Activated naive CD8-positive, alpha-beta T cell treated with anti-CD3 and anti-CD28 coated beads for 36 hours (primary cell): ENCODE data around the gene PRCP. TPM values are rescaled to one million over a fixed set of nuclear protein-coding genes. Genes with fewer than 3 reads are reported as not detected.

ENCODE experiments used
- DNase-seq: peaks from one replicate; pipeline ENCODE4 v3.0.0; 2021
- H3K27ac Mint-ChIP-seq: one replicate; pipeline ENCODE4 v1.8.0; 2022; ENCODE audit warnings: mild to moderate bottlenecking, moderate library complexity, mixed read lengths
- H3K27me3 Mint-ChIP-seq: one replicate; pipeline ENCODE4 v1.8.0; 2022; ENCODE audit warnings: mild to moderate bottlenecking, mixed read lengths
- H3K36me3 Mint-ChIP-seq: one replicate; pipeline ENCODE4 v1.8.0; 2021; ENCODE audit warnings: mild to moderate bottlenecking, mixed read lengths
- H3K4me1 Mint-ChIP-seq: one replicate; pipeline ENCODE4 v1.8.0; 2021; ENCODE audit warnings: mixed read lengths
- H3K4me3 Mint-ChIP-seq: one replicate; pipeline ENCODE4 v1.8.0; 2022; ENCODE audit warnings: mild to moderate bottlenecking, moderate library complexity, mixed read lengths
- H3K9me3 Mint-ChIP-seq: one replicate; pipeline ENCODE4 v1.8.0; 2022; ENCODE audit warnings: mixed read lengths
- total RNA-seq, 2 experiments: library from RNA; stranded (reverse); gene quantifications; one replicate each; pipeline ENCODE4 v1.2.3, GENCODE V29; 2021

The PRCP gene
- total RNA-seq, 2 experiments from 2014 or later: 30.3 to 30.8 TPM

DNA sequence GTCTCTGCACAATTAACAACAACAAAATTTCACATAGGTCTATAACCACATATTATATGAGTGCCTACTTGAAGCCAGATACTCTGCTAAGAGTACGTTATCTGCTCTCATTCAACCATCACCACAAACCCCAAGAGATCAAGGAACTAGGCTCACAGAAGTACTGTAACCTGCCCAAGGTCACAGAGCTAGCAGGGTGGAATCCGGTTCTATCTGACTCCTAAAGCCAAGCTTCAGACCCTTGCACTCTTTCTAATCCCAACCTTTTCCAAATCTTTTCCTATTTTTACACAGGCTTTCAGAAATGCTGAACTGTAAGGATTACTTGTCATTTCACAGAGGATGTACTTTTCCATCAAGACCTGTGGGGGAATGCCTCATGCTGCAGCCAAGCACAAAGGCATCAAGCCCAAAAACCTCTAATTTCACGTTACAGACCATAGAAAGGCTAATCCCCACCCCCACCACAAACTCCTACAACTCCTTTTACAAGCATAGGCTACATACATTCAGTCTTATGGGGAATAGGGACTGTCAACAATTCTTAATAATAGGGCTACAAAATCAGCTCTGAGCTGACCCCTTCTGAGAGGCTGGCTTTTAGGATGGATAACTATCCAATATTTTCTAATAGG, 927 bp downstream of the PRCP start:
- H3K36me3 Mint-ChIP-seq: peaks cover 25% of the 10 kb centered on the region
- H3K4me1 Mint-ChIP-seq: peaks cover 56% of the 10 kb centered on the region
- no peak for DNase-seq

DNA sequence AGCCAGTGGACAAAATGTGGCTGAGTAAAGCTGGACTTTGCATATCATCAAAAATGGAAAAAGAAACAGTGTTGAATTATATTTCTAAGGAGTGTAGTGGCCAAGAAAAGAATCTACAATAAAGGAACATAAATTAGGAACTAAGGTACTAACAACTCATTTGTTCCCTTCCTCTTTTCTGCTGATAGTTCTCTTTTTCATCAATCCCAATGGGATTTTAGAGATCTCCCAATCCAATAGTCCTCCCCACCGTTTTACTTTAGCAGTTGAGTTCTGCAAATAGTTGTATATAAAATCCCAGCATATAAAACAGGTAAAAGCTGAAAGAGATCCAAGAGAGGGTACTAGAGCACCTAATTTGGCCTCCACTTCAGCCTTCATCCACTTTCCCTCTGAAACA, 2.0 kb downstream of the PRCP start:
- H3K4me1 Mint-ChIP-seq: peaks cover 50% of the 10 kb centered on the region
- H3K27me3 Mint-ChIP-seq: no peaks in the 10 kb centered on the region
- H3K9me3 Mint-ChIP-seq: peaks cover 7% of the 10 kb centered on the region
- no peak for DNase-seq
- H3K4me3 Mint-ChIP-seq: peak overlapping the region; percentile 44
- peaks cover 18% of the 10 kb centered on the region for H3K36me3 Mint-ChIP-seq
- no peak overlapping the region for H3K27ac Mint-ChIP-seq

More for the DNA sequence above, 927 bp downstream of the PRCP start:
- H3K9me3 Mint-ChIP-seq: peaks cover 7% of the 10 kb centered on the region
- H3K4me3 Mint-ChIP-seq: peak overlapping the region; percentile 100
- H3K27me3 Mint-ChIP-seq: no peaks in the 10 kb centered on the region
- peak overlapping the region; percentile 99 for H3K27ac Mint-ChIP-seq

DNA sequence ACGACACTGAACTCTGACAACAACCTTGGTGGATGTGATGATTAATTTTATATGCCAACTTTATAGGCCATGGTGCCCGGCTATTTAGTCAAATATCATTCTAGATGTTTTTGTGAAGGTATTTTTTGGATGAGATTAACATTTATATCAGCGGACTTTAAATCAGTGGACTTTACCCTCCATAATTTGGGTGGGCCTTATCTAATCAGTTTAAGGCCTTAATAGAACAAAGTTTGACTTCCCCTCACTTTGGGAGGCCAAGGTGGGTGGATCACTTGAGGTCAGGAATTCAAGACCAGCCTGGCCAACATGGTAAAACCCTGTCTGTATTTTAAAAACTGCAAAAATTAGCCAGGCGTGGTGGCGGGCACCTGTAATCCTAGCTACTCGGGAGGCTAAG, 4.0 kb downstream of the PRCP start:
- H3K4me3 Mint-ChIP-seq: no peak overlapping the region
- H3K27ac Mint-ChIP-seq: no peak overlapping the region
- peaks cover 13% of the 10 kb centered on the region for H3K36me3 Mint-ChIP-seq
- H3K4me1 Mint-ChIP-seq: peaks cover 45% of the 10 kb centered on the region
- H3K9me3 Mint-ChIP-seq: peaks cover 7% of the 10 kb centered on the region
- no peaks in the 10 kb centered on the region for H3K27me3 Mint-ChIP-seq
- DNase-seq: no peak

DNA sequence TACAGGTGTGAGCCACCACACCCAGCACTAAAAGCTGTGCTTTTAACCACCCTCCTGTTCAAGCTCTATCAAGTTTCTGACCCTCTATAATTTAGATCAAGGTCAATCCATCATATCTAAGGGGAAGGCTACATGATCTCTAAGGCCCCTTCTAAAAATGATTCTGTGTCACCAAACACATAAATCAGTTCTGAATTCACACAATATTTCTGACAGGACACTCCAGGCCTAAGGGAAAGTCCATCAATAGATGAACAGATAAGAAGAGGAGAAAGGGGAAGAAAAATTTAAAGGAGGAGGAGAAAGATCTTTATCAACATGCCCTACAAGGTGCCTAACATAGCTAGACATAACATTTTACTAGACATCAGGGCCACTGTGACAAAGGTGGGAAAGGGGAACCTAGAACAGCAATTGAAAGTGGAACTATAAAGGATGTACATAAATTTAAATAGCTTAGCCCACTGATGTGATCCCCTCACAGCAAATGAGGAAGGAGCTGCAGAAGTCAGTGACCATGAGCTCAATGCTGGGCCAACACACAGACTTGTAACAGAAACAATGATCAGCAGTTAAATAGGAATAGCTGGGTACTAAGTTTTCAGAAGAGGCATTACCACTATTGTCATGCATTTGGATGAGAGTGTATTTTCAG, 4.7 kb downstream of the PRCP start:
- H3K27ac Mint-ChIP-seq: no peak overlapping the region

DNA sequence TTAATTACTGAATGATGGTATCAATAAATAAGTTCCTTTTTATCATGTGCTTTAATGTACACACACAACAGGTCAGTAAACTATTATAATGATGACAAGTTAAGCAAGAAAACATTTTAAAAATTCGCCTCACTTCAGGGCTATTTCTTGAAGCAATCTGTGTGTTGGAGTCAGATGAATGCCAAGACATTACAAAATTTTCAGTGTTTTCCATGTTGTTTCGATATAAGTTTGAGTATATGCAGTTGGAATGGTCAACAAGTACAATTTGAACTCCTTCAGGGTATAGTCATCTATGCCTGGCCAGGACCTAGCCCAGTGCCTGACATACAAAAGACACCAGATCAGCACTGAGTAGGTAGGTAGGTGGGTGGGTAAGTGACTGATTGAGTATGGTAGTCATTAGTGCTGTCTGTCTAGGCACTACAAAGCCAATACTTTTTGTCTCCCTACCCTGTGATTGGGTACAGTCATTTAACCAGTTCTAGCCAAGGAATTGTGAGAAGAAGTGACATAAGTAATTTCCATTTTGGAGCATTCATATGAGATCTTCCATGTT, 7.5 kb downstream of the PRCP start:
- peaks cover 29% of the 10 kb centered on the region for H3K4me1 Mint-ChIP-seq
- peaks cover 7% of the 10 kb centered on the region for H3K9me3 Mint-ChIP-seq
- H3K36me3 Mint-ChIP-seq: peaks cover 13% of the 10 kb centered on the region
- H3K27me3 Mint-ChIP-seq: no peaks in the 10 kb centered on the region
- no peak overlapping the region for H3K27ac Mint-ChIP-seq
- H3K4me3 Mint-ChIP-seq: no peak overlapping the region
- no peak for DNase-seq

More for the DNA sequence above, 4.7 kb downstream of the PRCP start:
- peaks cover 7% of the 10 kb centered on the region for H3K9me3 Mint-ChIP-seq
- no peaks in the 10 kb centered on the region for H3K27me3 Mint-ChIP-seq
- peaks cover 43% of the 10 kb centered on the region for H3K4me1 Mint-ChIP-seq
- no peak for DNase-seq
- H3K4me3 Mint-ChIP-seq: no peak overlapping the region
- peaks cover 13% of the 10 kb centered on the region for H3K36me3 Mint-ChIP-seq

DNA sequence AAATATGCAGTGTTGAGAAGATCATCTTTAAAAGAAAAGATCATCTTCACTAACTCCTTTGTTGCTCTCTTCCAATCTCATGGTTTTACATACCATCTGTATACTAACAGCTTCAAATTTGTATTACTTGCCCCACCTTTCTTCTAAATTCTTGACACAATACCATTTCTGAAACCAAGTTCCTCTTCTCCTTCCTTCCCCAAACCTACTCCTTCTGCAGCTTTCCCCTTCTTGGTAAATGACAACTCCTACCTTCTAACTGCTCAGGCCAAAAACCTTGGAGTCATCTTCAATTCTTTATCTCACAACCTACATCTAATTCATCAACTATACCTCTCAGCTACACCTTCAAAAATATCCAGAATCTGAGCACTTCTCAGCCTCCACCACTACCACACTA, 9.3 kb downstream of the PRCP start:
- H3K4me3 Mint-ChIP-seq: no peak overlapping the region

DNA sequence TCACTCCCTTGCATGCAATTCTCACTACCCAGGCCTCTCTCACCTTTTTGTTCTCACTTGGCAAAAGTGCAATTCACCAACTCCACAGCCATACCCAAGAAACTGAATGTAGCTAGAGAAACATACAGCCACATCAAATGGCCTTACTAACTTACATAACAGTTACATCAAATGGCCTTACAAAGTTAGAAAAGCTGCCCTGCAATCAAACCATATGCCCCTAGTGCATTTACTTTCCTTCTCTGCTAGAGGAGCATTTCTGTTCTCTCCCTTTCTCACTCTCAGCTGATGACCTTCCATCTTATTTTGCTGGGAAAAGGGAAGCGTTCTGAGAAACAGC, 10.3 kb downstream of the PRCP start:
- peaks cover 6% of the 10 kb centered on the region for H3K36me3 Mint-ChIP-seq
- no peak overlapping the region for H3K4me3 Mint-ChIP-seq
- H3K27ac Mint-ChIP-seq: no peak overlapping the region
- peaks cover 16% of the 10 kb centered on the region for H3K4me1 Mint-ChIP-seq
- no peaks in the 10 kb centered on the region for H3K9me3 Mint-ChIP-seq
- DNase-seq: no peak
- H3K27me3 Mint-ChIP-seq: no peaks in the 10 kb centered on the region

More for the DNA sequence above, 9.3 kb downstream of the PRCP start:
- peaks cover 13% of the 10 kb centered on the region for H3K36me3 Mint-ChIP-seq
- no peak overlapping the region for H3K27ac Mint-ChIP-seq
- no peaks in the 10 kb centered on the region for H3K27me3 Mint-ChIP-seq
- H3K4me1 Mint-ChIP-seq: peaks cover 25% of the 10 kb centered on the region
- H3K9me3 Mint-ChIP-seq: peaks cover 2% of the 10 kb centered on the region
- DNase-seq: no peak

DNA sequence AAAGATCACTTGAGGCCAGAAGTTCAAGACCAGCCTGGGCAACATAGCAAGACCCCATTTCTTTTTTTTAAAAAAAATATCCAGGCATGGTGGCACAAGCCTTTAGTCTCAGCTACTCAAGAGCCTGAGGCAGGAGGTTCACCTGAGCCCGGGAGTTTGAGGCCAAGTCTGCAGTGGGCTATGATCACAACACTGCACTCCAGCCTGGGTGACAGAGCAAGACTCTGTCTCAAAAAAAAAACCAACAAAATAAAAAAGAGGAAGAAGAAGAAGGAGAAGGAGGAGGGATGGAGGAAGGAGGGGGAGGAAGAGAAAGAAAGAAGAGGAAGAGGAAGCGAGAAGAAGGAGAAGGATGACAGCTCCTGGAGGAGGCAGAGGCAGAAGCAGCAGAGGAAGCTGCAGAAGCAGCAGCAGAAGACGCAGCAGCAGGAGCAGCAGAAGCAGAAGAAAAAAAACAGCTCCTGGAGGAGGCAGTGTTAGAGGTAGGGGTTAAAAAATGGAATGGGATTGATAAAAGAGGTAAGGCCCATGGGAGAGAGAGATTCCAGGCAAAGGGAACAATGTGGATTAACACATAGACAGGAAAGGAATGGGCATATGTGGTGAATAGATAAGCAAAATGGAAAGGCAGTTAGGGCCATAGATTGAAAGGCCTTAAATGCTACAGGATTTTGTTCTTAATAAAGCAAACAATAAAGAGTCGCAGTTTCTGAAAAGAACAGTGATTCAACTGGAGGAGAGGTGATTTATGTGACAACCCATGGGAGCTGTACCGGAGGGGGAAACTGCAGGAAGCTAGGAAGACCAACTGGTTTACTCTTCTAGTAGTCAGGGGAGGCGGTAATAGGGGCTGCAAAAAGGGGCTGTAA, 10.9 kb downstream of the PRCP start:
- H3K9me3 Mint-ChIP-seq: no peaks in the 10 kb centered on the region

DNA sequence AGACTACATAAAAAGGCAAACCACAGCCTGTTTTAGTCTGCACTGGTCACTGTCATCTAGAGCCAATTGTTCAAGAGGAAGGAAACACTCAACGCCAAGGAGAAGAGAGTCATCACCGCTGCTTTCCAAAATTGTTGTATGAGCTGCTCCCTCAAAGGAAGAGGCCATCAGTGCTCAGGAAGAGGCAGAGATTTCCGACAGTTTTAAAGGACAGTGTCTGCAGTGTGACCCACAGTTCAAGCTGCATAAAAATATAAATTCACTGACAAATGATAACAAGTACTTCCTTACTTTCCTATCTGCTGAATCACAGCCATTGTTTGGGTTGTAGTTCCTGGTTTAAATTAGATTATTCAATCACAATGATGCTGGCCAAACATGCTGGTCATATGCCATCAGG, 16.4 kb downstream of the PRCP start:
- Mint-ChIP-seq H3K4me3 (no peak overlapping the region), H3K9me3 (peaks cover 8% of the 10 kb centered on the region), H3K27me3 (no peaks in the 10 kb centered on the region), H3K4me1 (peaks cover 9% of the 10 kb centered on the region), H3K36me3 (peaks cover 42% of the 10 kb centered on the region), H3K27ac (peak overlapping the region; percentile 2)
- DNase-seq: no peak

More for the DNA sequence above, 10.9 kb downstream of the PRCP start:
- Mint-ChIP-seq H3K27me3 (no peaks in the 10 kb centered on the region), H3K4me1 (peaks cover 16% of the 10 kb centered on the region), H3K27ac (no peak overlapping the region), H3K36me3 (peaks cover 6% of the 10 kb centered on the region), H3K4me3 (no peak overlapping the region)
- DNase-seq: no peak

DNA sequence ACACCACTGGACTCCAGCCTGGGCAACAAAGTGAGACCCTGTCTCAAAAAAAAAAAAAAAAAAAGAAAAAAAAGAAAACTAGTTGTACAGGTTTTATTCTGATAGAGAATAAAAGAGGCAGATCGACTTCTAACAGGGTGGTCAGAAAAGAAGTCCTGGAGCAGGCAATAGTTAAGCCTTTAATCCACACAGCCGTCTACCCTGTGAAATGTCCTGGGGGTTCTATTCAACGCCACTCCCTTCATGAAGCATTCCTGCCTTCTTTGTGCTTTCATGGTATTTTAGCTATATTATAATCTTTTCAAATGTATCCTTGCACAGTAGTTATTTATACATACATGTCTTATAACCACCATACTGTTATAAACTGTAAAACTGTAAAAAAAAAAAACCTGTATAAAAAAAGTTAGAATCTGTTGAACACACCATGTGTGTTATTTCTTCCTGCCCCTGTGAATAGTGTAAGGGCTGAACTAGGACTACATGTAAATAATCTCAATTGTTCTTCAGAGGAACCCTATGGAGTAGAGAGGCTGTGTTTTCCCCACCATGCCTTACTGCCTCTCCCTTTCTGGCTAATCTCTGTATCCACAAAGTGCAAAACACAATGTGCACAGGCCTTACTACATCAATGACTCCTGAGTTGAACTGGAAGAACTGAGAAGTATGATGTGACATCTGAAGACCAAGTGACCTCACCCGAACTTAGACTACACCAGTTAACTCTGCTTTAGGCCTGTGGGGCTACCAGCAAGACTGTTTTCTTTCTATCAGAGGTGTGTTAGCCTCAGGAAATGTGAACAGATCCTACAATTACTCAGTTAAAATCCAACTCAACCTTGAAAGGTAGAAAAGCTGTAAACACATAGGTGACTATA, 25.3 kb downstream of the PRCP start:
- H3K4me1 Mint-ChIP-seq: peaks cover 23% of the 10 kb centered on the region
- H3K9me3 Mint-ChIP-seq: peaks cover 18% of the 10 kb centered on the region
- no peak overlapping the region for H3K27ac Mint-ChIP-seq
- no peak for DNase-seq
- peaks cover 41% of the 10 kb centered on the region for H3K36me3 Mint-ChIP-seq
- H3K4me3 Mint-ChIP-seq: no peak overlapping the region
- no peaks in the 10 kb centered on the region for H3K27me3 Mint-ChIP-seq

DNA sequence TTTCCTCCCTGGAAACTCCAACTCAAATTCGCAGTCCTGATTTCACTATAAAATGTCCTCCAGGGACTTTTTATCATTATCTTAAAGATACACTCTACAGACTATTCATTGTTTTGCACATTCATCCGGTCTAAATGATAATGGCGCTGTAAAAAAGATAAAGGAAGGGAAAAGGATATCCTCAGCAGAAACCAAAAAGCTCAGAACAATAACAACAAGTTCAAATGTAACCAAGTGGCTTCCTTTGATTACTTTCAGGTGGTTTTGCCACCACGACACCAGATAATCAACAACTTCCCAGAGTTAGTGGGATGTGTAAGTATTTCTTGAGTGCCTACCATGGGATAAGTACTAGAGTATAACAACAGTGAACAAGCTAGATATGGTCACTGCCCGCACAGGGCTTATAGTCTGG, 26.3 kb downstream of the PRCP start:
- DNase-seq: no peak
- Mint-ChIP-seq H3K9me3 (peaks cover 18% of the 10 kb centered on the region), H3K27ac (peak overlapping the region; percentile 35), H3K4me3 (no peak overlapping the region), H3K27me3 (no peaks in the 10 kb centered on the region), H3K36me3 (peaks cover 32% of the 10 kb centered on the region), H3K4me1 (peaks cover 23% of the 10 kb centered on the region)

DNA sequence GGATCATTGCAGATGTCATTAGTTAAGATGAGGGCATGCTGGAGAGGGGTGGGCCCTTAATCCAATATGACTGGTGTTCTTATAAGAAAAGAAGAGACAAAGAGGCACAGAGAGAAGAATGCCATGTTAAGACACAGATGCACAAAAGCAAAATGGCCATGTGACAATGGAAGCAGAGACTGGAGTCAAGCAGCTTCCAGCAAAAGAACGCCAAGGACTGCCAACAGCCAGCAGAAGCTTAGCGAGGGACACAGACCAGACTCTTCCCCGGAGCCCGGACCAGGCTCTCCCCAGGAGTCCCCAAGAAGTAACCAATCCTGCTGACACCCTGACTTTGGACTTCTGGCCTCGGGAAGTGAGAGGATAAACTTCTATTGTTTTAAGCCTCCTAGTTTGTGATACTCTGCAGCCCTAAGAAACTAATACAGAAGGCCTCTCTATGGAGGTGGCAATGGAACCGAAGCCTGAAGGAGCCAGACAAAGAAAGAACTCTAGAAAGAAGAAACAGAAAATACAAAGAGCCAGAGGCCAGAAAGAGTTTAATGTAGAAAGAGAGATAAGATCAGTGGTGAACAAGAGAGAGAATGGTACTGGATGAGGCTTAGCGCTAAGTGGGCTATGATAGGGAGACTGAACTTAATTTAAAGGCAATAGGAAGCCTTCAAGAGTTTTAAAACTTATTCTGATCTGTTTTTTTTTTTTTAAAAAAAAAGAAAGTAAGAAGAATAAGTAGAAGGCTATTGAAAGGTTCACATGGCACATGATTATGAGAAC, 27.7 kb downstream of the PRCP start:
- peaks cover 20% of the 10 kb centered on the region for H3K36me3 Mint-ChIP-seq
- H3K27ac Mint-ChIP-seq: peak overlapping the region; percentile 20
- H3K4me1 Mint-ChIP-seq: peaks cover 25% of the 10 kb centered on the region
- peaks cover 9% of the 10 kb centered on the region for H3K9me3 Mint-ChIP-seq
- no peak overlapping the region for H3K4me3 Mint-ChIP-seq
- no peaks in the 10 kb centered on the region for H3K27me3 Mint-ChIP-seq
- DNase-seq: no peak

DNA sequence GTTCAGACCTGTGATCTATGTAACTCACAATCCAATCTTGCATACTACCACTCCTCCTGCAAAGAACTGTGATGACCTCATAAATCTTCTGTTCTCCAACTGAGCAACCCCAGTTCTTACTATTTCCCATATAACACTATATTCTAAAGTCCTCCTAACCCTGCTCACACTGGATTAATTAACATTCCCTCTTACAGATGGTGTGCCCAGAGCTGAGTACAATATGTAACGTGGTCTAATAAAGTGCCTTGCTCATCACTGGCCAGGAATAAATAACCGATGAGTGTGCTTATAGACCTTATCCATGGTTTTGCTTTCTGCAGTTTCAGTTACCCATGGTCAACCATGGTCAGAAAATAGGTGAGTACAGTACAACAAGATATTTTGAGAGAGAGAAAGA, 28.6 kb downstream of the PRCP start:
- no peak overlapping the region for H3K4me3 Mint-ChIP-seq
- H3K36me3 Mint-ChIP-seq: peaks cover 15% of the 10 kb centered on the region
- no peaks in the 10 kb centered on the region for H3K27me3 Mint-ChIP-seq
- DNase-seq: no peak
- H3K4me1 Mint-ChIP-seq: peaks cover 28% of the 10 kb centered on the region
- no peak overlapping the region for H3K27ac Mint-ChIP-seq
- H3K9me3 Mint-ChIP-seq: peaks cover 4% of the 10 kb centered on the region

DNA sequence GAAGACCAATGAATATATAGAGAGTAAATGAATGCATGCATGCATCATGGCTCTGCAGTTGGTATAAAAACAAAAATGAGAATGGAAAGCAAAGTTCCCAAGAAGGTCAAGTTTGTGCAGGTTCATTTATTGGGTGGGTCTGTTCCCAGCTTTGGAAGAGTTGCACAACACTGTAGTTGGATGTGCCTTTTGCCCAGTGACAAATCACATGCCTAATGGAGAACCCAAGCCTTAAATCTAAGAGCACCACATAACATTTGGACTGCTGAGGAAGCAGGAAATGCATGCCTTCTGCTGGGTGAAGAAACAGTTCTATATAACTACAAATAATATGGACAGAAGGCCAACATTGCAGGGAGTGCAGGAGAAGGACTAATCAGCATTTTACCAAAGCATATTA, 30.6 kb downstream of the PRCP start:
- peaks cover 21% of the 10 kb centered on the region for H3K4me1 Mint-ChIP-seq
- H3K27me3 Mint-ChIP-seq: no peaks in the 10 kb centered on the region
- DNase-seq: no peak
- no peaks in the 10 kb centered on the region for H3K9me3 Mint-ChIP-seq
- no peaks in the 10 kb centered on the region for H3K36me3 Mint-ChIP-seq
- H3K27ac Mint-ChIP-seq: no peak overlapping the region
- no peak overlapping the region for H3K4me3 Mint-ChIP-seq
